Vagina (tissue), 2 donors: ENCODE results near the gene ABHD2.

Experiments used
- POLR2A ChIP-seq, 2 donors: fragments of 450-650 bp; IDR thresholded peaks; one replicate each; pipeline ENCODE4 v1.6.1; 2017; ENCODE audit warnings: antibody characterized with exemption in 2 of 2, mild to moderate bottlenecking in 2 of 2, moderate library complexity in 2 of 2
- TF ChIP-seq, protein P1 (sequence below), 3 experiments: fragments of 450-650 bp in 2 of 3; fragments of 200-600 bp in 1 of 3; sonication (generic) in 1 of 3; IDR thresholded peaks; one replicate each; pipeline ENCODE4 v1.5.1; 2017 to 2019; ENCODE audit warnings: antibody characterized with exemption in 3 of 3, mild to moderate bottlenecking in 2 of 3, moderate library complexity in 2 of 3

DNA sequence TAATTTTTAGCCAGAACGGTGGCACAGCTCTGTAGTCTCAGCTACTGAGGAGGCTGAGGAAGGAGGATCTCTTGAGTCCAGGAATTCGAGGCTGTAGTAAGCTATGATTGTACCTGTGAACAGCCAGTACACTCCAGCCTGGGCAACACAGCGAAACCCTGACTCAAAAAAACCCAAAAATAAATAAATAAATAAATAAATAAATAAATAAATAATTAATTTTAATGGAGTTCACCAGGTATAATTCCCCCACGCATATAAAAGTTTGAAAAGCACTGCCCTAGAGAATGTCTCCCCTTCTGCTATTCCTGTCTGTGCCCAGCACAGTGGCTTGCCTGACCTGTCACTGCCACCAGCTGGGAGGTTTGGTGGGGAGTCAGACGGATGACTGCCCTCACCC lies 137.3 kb downstream of the ABHD2 start:
- TF ChIP-seq POLR2A (IDR thresholded peaks at IDR 0.05): no peak
- TF ChIP-seq, protein P1, sequence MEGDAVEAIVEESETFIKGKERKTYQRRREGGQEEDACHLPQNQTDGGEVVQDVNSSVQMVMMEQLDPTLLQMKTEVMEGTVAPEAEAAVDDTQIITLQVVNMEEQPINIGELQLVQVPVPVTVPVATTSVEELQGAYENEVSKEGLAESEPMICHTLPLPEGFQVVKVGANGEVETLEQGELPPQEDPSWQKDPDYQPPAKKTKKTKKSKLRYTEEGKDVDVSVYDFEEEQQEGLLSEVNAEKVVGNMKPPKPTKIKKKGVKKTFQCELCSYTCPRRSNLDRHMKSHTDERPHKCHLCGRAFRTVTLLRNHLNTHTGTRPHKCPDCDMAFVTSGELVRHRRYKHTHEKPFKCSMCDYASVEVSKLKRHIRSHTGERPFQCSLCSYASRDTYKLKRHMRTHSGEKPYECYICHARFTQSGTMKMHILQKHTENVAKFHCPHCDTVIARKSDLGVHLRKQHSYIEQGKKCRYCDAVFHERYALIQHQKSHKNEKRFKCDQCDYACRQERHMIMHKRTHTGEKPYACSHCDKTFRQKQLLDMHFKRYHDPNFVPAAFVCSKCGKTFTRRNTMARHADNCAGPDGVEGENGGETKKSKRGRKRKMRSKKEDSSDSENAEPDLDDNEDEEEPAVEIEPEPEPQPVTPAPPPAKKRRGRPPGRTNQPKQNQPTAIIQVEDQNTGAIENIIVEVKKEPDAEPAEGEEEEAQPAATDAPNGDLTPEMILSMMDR (IDR thresholded peaks at IDR 0.05): no peak
